HG02642 (cell line): ENCODE measurements around the gene GNG8.
A peak's percentile ranks its signal among the peaks of the same experiment; 100 is the strongest.

Experiments
- ATAC-seq: cut with Tn5 transposase; IDR thresholded peaks from one replicate; pipeline ENCODE4 v1.9.1; 2021; ENCODE audit warnings: mild to moderate bottlenecking; ENCODE audit not compliant: unreplicated experiment, poor library complexity

Gene GNG8

GRCh38 chr19:46621191-46622117 lies 14.5 kb downstream of the GNG8 start:
- no peak for ATAC-seq

DNA sequence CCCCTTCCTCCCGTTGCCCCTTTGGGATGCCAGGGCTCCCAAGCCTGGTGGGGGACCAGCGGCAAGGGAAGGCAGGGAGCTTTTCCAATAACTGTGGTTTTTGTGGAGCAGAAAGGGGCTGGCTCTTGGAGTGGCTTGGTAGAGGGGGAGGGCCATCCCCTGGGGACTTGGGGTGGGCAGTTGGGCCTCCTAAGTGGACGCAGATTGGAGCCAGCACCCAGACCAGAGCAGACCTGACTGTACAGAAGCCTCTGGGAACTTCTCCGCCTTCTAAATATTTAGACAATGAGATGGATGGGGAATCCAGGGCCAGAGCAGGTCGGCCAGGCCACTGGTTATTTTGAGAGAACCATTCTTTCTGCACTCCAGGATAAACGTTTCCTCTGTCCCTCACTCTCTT lies 15.3 kb downstream of the GNG8 start:
- ATAC-seq = no peak

DNA sequence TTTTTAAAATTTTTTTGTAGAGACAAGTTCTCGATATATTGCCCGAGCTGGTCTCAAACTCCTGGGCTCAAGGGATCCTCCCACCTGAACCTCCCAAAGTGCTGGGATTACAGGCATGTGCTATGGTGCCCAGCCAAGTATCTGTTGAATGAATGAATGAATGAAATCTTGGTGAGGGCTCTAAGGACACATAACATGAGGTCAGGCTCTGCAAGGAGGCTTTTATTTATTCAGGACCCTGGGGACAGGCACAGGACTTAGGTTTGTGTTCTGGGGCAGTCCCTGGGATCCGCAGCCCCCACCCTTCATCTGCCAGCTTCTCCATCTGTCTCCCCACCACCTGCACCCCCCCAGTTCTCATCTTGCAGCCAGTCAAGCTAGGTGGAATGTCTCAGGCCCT lies 15.7 kb downstream of the GNG8 start:
- no peak for ATAC-seq

- ATAC-seq = no peak
Observed at GRCh38 chr19:46618670-46619231, 17.3 kb downstream of the GNG8 start.

DNA sequence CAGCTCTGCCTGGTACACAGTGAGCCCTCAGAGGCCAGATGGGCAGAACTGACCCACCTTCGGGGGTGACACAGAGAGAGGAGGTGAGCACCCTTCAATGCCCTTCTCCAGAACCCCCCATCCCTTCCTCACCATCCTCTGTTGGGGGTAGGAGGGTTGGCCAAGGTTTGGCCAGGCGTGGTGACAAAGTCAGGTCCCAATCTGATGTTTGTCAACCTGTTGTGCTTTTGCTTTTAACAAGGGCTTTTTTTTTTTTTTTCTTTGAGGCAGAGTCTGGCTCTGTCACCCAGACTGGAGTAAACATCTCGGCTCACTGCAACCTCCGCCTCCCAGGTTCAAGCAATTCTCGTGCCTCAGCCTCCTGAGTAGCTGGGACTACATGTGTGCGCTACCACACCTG lies 18.4 kb downstream of the GNG8 start:
- no peak for ATAC-seq

DNA sequence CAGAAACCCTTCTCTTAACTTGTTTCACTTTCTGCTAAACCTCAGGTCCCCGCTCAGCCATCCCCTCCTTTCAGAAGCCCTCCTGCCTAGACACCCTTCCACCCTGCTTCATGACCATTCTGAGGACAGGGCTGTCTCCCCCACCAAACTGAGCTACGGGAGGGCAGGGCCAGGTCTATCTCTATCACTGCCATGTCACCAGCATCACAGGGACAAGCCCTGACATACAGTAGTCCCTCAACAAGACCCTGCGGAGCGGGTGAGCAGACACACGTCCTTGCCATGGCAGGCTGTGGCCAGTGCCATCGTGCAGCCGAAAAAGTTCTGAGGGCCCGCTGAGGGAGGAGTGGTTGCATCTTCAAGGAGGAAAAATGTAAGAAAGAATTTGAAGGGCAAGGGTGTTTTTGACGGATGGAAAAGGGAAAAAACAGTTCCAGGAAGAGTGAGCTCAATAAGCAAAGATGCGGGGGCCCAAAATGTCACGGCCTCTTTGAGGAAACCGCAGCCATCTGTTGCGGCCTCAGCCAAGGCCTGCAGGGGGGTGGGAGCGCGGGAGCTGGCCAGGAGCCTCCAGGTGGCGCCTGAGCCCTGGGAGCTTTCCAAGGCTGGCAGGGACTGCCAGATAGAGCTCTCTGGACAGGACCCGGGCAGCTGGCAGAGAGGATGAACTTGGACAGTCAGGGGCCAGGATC lies 19.2 kb downstream of the GNG8 start:
- no peak for ATAC-seq

- ATAC-seq = no peak
Observed at GRCh38 chr19:46615966-46616365, 20.0 kb downstream of the GNG8 start.

DNA sequence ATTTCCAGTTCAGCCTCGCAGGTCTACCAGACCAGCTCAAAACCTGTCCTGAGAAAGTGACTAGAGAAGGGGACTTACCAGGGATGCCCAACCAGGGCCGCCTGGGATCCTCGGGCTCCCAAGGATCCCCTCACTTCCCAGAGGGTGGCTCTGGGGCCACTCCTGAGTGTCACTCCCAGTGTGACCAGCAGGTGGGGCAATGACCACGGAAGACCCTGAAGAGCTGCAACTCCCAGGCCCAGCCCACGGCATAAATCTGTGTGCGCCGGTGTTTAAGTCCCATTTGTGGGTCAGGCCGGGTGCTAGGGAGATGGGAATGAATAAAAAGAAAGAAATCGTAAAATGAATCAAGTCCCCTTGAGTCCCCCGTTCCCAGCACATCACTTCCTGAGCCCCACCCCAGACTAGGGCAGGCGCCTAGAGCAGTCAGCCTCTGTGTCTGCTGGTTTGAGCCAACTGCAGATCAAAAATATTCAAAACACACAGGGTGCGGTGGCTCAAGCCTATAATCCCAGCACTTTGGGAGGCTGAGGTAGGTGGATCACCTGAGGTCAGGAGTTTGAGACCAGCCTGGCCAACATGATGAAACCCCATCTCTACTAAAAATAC lies 21.8 kb downstream of the GNG8 start:
- peak; percentile 49 for ATAC-seq

GRCh38 chr19:46613525-46613924 lies 22.5 kb downstream of the GNG8 start:
- no peak for ATAC-seq

- ATAC-seq = no peak
Observed at GRCh38 chr19:46611776-46612175, 24.2 kb downstream of the GNG8 start.

DNA sequence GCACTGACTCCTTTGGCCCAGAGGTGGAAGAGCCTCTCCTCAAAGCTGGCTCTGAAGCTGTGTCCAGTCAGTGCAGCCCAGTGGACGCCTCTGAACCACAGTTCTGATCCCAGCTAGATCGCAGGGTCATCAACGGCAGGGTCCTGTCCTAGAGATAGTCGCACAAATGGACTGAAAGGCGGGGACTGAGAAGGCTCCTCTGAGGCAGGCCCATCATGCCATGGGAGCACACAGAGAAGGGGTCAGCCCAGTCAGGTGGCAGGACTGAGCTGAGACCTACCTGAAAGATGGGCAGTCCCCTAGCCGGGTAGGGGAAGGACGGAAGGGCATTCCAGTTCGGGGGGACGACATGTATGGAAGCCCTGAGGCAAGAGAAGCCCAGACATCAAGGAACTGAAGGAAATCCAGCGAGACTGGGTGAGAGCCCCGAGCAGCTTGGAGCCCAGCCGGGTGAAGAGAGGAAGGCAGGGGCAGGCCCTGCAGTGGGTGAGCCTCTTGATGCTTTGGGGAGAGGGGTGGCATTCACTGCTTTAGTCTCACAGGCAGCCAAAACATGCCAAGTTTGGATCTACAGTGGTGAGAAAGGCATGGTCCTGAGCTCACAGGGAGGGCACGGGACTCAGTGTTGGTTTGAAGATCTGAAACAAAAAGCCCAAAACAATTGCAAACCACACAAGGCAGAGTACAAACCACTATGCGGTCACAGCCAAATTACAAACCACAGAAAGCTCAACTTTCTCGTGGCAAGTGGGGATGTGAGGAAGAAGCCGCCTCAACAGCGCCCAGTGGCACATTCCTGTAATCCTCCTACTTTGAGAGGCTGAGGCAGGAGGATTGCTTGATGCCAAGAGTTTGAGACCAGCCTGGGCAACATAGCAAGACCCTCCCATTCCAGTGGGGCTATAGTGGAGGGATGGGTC lies 24.9 kb downstream of the GNG8 start:
- no peak for ATAC-seq

DNA sequence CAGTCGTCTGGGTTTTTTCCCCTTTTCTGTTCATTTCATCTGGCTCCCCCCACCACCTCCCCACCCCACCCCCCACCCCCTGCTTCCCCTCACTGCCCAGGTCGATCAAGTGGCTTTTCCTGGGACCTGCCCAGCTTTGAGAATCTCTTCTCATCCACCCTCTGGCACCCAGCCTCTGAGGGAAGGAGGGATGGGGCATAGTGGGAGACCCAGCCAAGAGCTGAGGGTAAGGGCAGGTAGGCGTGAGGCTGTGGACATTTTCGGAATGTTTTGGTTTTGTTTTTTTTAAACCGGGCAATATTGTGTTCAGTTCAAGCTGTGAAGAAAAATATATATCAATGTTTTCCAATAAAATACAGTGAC lies 25.6 kb downstream of the GNG8 start:
- ATAC-seq = no peak

DNA sequence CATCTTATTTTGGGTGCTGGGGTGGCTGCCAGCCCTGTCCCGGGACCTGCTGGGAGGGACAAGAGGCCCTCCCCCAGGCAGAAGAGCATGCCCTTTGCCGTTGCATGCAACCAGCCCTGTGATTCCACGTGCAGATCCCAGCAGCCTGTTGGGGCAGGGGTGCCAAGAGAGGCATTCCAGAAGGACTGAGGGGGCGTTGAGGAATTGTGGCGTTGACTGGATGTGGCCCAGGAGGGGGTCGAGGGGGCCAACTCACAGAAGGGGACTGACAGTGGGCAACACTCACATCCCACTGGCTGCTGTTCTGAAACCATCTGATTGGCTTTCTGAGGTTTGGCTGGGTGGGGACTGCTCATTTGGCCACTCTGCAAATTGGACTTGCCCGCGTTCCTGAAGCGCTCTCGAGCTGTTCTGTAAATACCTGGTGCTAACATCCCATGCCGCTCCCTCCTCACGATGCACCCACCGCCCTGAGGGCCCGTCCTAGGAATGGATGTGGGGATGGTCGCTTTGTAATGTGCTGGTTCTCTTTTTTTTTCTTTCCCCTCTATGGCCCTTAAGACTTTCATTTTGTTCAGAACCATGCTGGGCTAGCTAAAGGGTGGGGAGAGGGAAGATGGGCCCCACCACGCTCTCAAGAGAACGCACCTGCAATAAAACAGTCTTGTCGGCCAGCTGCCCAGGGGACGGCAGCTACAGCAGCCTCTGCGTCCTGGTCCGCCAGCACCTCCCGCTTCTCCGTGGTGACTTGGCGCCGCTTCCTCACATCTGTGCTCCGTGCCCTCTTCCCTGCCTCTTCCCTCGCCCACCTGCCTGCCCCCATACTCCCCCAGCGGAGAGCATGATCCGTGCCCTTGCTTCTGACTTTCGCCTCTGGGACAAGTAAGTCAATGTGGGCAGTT lies 26.2 kb downstream of the GNG8 start:
- no peak for ATAC-seq

DNA sequence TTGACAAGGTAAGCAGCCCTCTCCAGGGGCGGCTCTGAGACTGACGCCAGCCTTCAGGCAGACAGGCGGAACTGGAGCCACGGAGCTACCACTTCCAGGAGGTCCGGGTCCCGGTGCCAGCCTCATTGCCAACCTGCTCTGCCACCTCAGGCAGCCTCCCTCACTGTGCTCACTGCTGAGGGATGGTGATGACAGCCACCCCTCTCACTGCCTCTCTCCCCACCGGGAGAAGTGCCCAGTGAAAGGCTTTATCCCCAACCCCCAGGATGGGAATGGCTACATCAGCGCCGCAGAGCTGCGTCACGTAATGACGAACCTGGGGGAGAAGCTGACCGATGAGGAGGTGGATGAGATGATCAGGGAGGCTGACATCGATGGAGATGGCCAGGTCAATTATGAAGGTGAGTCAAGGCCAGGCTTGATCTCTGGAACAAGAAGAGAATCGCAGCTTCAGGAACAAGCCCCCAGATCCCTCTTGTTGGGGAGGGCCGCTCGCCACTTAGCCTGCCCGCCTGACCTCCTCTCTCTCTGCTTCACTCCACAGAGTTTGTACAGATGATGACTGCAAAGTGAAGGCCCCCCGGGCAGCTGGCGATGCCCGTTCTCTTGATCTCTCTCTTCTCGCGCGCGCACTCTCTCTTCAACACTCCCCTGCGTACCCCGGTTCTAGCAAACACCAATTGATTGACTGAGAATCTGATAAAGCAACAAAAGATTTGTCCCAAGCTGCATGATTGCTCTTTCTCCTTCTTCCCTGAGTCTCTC lies 27.2 kb downstream of the GNG8 start:
- ATAC-seq = no peak

- no peak for ATAC-seq
Observed at GRCh38 chr19:46608178-46608577, 27.8 kb downstream of the GNG8 start.

GRCh38 chr19:46607448-46607841 lies 28.6 kb downstream of the GNG8 start:
- ATAC-seq = no peak

DNA sequence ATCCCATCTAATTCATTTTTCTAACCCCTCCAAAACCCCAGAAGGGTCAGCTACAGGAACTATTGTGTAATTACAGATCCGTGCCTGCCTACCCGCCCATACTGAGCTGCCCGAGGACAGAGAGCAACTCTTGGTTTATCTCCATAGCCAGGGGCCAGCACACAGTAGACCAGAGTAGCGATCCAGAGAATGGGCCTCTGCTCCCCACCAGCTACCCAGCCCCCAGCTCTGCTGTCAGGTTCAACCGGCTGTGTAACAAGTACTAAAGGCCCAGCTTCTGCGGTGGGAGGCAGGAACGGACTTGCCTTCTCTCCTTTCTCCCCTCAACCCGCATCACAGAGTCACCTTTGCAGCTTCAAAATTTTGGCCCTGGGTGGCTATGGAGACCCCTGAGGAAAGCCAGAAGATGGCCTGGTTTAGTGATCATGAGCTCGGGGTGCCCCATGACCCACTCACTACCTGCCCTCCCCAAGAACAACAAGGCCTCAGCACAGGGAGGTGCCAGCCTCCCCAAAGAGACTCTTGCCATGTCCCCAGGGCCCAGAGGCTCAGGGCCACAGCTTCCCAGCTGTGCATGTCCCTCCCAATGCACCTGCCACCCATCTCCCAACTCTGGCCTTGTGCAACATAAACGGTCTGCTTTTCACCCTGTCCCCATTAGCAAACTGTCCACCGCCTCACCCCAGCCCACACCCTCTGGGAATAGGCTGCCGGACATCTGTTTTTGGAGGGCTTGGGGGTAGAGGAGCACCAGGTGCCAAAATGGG lies 29.1 kb downstream of the GNG8 start:
- no peak for ATAC-seq

GRCh38 chr19:46606019-46606418 lies 30.0 kb downstream of the GNG8 start:
- no peak for ATAC-seq
